Right lobe of liver (tissue), 4 donors: ENCODE results near the gene HOXB5.

ENCODE experiments used
- POLR2A ChIP-seq: fragments of 450-650 bp; IDR thresholded peaks from one replicate; pipeline ENCODE4 v1.6.1; 2017; ENCODE audit warnings: antibody characterized with exemption, mild to moderate bottlenecking
- TF ChIP-seq, protein P1 (sequence below), 4 donors: fragments of 200-600 bp in 3 of 4; fragments of 450-650 bp in 1 of 4; IDR thresholded peaks; one replicate each; pipeline versions ENCODE4 v1.5.1 to v1.8.0; 2016 to 2022; ENCODE audit warnings: antibody characterized with exemption in 4 of 4, mild to moderate bottlenecking in 2 of 4
- donor health status: DM: no; HTN: no; CAD: no.
- donor health status: DM: no; HTN: no; CAD: no.
- donor health status: DM: no; HTN: yes; CAD: no.

DNA sequence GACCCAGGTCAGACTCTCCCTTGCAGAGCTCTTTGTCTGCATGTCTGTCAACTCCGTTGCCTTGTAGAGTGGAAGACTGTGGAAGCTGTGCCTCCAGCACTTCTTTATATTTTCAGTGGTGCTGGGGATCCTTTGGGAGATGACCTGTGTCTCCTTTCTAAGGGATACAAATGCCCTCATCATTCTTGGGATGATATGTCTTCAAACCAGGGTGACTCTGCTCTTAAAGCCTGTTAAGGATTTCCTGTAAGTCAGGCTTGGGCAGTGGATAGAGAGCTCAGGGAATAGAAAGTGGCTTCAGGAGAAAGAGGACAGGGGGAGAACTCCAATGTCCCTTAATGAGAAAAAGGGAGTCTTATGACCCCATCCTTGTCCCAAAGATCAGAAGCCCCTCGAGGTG lies 5.1 kb downstream of the HOXB5 start:
- TF ChIP-seq, protein P1, sequence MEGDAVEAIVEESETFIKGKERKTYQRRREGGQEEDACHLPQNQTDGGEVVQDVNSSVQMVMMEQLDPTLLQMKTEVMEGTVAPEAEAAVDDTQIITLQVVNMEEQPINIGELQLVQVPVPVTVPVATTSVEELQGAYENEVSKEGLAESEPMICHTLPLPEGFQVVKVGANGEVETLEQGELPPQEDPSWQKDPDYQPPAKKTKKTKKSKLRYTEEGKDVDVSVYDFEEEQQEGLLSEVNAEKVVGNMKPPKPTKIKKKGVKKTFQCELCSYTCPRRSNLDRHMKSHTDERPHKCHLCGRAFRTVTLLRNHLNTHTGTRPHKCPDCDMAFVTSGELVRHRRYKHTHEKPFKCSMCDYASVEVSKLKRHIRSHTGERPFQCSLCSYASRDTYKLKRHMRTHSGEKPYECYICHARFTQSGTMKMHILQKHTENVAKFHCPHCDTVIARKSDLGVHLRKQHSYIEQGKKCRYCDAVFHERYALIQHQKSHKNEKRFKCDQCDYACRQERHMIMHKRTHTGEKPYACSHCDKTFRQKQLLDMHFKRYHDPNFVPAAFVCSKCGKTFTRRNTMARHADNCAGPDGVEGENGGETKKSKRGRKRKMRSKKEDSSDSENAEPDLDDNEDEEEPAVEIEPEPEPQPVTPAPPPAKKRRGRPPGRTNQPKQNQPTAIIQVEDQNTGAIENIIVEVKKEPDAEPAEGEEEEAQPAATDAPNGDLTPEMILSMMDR (IDR thresholded peaks at IDR 0.05): no peak
- no peak for TF ChIP-seq POLR2A
